Heart left ventricle (tissue), 13 donors: ENCODE measurements around the gene MRPL17.

Source experiments
- CTCF ChIP-seq, 12 donors: fragments of 200-600 bp; sonication (generic) in 4 of 12; IDR thresholded peaks; one replicate each; pipeline versions ENCODE4 v1.5.0 to v1.8.0; 2018 to 2022; ENCODE audit warnings: antibody characterized with exemption in 12 of 12, mild to moderate bottlenecking in 5 of 12
- POLR2A ChIP-seq, 2 donors: fragments of 450-650 bp; IDR thresholded peaks; one replicate each; pipeline ENCODE4 v1.6.1; 2017; ENCODE audit warnings: antibody characterized with exemption in 2 of 2, mild to moderate bottlenecking in 2 of 2, moderate library complexity in 2 of 2
- donor health status: ischemic (EF 13 %, LVEDD 7.1; RV severe dilation, severe dysfunction).
- donor health status: DM: no; HTN: yes; CAD: no.
- donor health status: DM: no; HTN: no; CAD: no.
- donor health status: ischemic (EF 25% LVEDD 6.9; RV normal size, moderate dysfunction).
- donor health status: ischemic (EF 25% LVEDD 5.7; RV mildly dilated, moderate dysfunction).
- donor health status: ischemic (EF 35%, LVEDD 5.7; RV mildly dilated, moderate dysfunction).
- donor health status: nonischemic (EF 11% LVEDD 7.7; RV severe dilation, severe dysfunction).
- donor health status: DM: yes; HTN: yes; CAD: no.
- donor health status: PGD.
- donor health status: ischemic (EF 29% LVEDD 5.4; RV normal size, mild dysfunction).
- donor health status: nonischemic (EF 23%, LVEDD 6.1; RV moderate dilation, normal function).

- TF ChIP-seq CTCF (IDR thresholded peaks at IDR 0.05) = no peak
- TF ChIP-seq POLR2A (IDR thresholded peaks at IDR 0.05) = no peak
Observed at GRCh38 chr11:6670202-6670830, 12.8 kb downstream of the MRPL17 start.
